HepG2 (cell line): ENCODE measurements around the gene CDX2. TPM values are rescaled to one million over a fixed set of nuclear protein-coding genes. Genes with fewer than 3 reads are reported as not detected.

Experiments used
- ELF4 ChIP-seq: sonication (generic); formaldehyde crosslinking; IDR thresholded peaks from 2 replicates; pipeline ENCODE4 v1.5.0; 2020; ENCODE audit warnings: missing genetic modification reagents, mild to moderate bottlenecking, moderate library complexity, borderline replicate concordance
- FOXP4 ChIP-seq: sonication (generic); formaldehyde crosslinking; IDR thresholded peaks from 2 replicates; pipeline ENCODE4 v1.4.0; 2020; ENCODE audit warnings: missing genetic modification reagents
- HIVEP1 ChIP-seq: sonication (generic); formaldehyde crosslinking; IDR thresholded peaks from 2 replicates; pipeline ENCODE4 v1.4.0; 2020; ENCODE audit warnings: mild to moderate bottlenecking, missing genetic modification reagents
- ZBTB34 ChIP-seq: sonication (generic); formaldehyde crosslinking; IDR thresholded peaks from 2 replicates; pipeline ENCODE4 v1.8.0; 2022; ENCODE audit warnings: mild to moderate bottlenecking, missing genetic modification reagents
- ZKSCAN1 ChIP-seq: fragments of 150-350 bp; IDR thresholded peaks from 2 replicates; pipeline ENCODE4 v1.6.1; 2014; ENCODE audit warnings: low read length
- ZNF205 ChIP-seq: IDR thresholded peaks from 2 replicates; pipeline ENCODE4 v1.6.1; 2018; ENCODE audit warnings: missing biosample characterization, missing genetic modification reagents
- ZNF367 ChIP-seq: sonication (generic); formaldehyde crosslinking; IDR thresholded peaks from 2 replicates; pipeline ENCODE4 v1.4.0; 2020; ENCODE audit warnings: missing genetic modification reagents, borderline replicate concordance
- ZNF513 ChIP-seq: sonication (generic); formaldehyde crosslinking; conservative IDR thresholded peaks from 2 replicates; pipeline ENCODE4 v1.5.0; 2020; ENCODE audit warnings: missing genetic modification reagents
- ZNF879 ChIP-seq: sonication (generic); formaldehyde crosslinking; IDR thresholded peaks from 2 replicates; pipeline ENCODE4 v1.8.1; 2023; ENCODE audit warnings: missing genetic modification reagents
- polyA plus RNA-seq, 8 experiments: library from polyadenylated mRNA; depleted of rRNA in 3 of 8; stranded (reverse) in 7 of 8; unstranded in 1 of 8; fragments of >200 nt; fragmentation: Illumina TruSeq in 4 of 8; extraction: Trizol in 4 of 8; gene quantifications; 2 replicates each; pipeline versions ENCODE4 v1.2.1 to v1.2.3, GENCODE V29; 2011 to 2016; ENCODE audit warnings: low read depth in 4 of 8, missing spikeins in 1 of 8, mixed read lengths in 1 of 8; ENCODE audit not compliant: insufficient read depth in 1 of 8
- total RNA-seq, 5 experiments: library from RNA; depleted of rRNA; stranded (reverse); fragments of >200 nt; fragmentation: Illumina TruSeq; extraction: Trizol; gene quantifications; 2 replicates each; pipeline ENCODE4 v1.2.3, GENCODE V29; 2016; ENCODE audit warnings: low read depth in 1 of 5
- TF ChIP-seq, protein P1 (sequence below): sonication (generic); formaldehyde crosslinking; IDR thresholded peaks from 2 replicates; pipeline ENCODE4 v1.4.0; 2020; ENCODE audit warnings: mild to moderate bottlenecking, missing genetic modification reagents
- TF ChIP-seq, protein P2 (sequence below): sonication (generic); formaldehyde crosslinking; IDR thresholded peaks from 2 replicates; pipeline ENCODE4 v1.5.0; 2020; ENCODE audit warnings: mild to moderate bottlenecking, missing genetic modification reagents
- TF ChIP-seq, protein P3 (sequence below): sonication (generic); formaldehyde crosslinking; IDR thresholded peaks from 2 replicates; pipeline ENCODE4 v1.4.0; 2020; ENCODE audit warnings: mild to moderate bottlenecking, missing genetic modification reagents, borderline replicate concordance

The CDX2 gene
- total and polyA plus RNA-seq, 2 of the 13 experiments (the other 11 are each of a cell fraction or from before 2014, with no cell fraction given), result 0.04 TPM; not detected in 1

DNA sequence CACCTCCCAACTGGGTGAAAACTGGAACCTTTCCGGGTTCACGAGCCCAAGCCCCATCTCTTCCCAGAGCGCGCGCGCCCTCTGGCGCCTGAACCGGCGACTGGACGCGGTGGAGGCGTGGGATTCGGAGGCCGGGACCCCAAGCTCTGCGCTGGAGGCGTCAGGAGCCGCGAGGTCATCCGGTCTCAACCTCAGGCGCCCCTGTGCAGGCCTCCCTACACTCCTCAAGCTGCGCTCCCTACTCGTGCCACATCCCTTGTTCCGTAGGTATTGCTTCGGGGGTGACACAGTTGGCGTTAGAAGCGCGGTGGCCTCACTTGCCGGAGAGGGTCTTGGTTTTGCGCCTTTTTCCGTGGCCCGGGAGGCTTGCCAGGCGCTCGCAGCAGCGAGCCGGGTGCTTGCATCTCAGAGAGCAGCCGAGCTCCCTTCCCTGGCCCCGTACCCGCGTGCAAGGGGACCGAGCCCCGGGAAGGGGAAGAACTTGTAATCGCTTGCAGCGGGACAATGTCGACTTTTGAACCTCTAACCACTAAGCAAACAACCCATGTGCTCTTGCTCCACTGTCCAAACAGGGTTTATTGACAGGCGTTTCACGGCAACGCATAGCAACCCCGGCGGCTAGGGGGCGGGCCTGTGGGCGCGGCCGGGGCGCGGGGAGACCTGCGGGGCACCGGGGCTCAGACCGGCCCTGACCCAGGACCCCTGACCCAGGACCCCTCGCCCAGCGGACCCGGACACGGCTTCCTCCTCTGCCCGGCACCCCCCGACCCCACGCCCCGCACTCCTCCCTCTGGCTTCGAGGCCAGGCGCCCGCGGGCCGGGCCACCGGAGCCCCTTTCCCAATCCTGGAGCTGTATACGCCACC lies 8.5 kb downstream of the CDX2 start (continued):
- TF ChIP-seq ZNF513 (CRISPR knock-in tag), result no peak
- TF ChIP-seq ZNF205 (CRISPR knock-in tag), result peak; percentile 87; the same call in 1 of the 2 replicates
- TF ChIP-seq ZNF367 (CRISPR knock-in tag), result no peak
- TF ChIP-seq ZNF879 (CRISPR knock-in tag), result 0 out of 2 replicates have a peak, but pooled peaks have one; percentile 54
- TF ChIP-seq ELF4 (CRISPR knock-in tag), result no peak
- TF ChIP-seq, protein P1, sequence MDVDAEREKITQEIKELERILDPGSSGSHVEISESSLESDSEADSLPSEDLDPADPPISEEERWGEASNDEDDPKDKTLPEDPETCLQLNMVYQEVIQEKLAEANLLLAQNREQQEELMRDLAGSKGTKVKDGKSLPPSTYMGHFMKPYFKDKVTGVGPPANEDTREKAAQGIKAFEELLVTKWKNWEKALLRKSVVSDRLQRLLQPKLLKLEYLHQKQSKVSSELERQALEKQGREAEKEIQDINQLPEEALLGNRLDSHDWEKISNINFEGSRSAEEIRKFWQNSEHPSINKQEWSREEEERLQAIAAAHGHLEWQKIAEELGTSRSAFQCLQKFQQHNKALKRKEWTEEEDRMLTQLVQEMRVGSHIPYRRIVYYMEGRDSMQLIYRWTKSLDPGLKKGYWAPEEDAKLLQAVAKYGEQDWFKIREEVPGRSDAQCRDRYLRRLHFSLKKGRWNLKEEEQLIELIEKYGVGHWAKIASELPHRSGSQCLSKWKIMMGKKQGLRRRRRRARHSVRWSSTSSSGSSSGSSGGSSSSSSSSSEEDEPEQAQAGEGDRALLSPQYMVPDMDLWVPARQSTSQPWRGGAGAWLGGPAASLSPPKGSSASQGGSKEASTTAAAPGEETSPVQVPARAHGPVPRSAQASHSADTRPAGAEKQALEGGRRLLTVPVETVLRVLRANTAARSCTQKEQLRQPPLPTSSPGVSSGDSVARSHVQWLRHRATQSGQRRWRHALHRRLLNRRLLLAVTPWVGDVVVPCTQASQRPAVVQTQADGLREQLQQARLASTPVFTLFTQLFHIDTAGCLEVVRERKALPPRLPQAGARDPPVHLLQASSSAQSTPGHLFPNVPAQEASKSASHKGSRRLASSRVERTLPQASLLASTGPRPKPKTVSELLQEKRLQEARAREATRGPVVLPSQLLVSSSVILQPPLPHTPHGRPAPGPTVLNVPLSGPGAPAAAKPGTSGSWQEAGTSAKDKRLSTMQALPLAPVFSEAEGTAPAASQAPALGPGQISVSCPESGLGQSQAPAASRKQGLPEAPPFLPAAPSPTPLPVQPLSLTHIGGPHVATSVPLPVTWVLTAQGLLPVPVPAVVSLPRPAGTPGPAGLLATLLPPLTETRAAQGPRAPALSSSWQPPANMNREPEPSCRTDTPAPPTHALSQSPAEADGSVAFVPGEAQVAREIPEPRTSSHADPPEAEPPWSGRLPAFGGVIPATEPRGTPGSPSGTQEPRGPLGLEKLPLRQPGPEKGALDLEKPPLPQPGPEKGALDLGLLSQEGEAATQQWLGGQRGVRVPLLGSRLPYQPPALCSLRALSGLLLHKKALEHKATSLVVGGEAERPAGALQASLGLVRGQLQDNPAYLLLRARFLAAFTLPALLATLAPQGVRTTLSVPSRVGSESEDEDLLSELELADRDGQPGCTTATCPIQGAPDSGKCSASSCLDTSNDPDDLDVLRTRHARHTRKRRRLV (CRISPR knock-in tag), result peak; percentile 78; the same call in 1 of the 2 replicates
- TF ChIP-seq ZBTB34 (CRISPR knock-in tag), result peak; percentile 60; the same call in 1 of the 2 replicates
- TF ChIP-seq, protein P2, sequence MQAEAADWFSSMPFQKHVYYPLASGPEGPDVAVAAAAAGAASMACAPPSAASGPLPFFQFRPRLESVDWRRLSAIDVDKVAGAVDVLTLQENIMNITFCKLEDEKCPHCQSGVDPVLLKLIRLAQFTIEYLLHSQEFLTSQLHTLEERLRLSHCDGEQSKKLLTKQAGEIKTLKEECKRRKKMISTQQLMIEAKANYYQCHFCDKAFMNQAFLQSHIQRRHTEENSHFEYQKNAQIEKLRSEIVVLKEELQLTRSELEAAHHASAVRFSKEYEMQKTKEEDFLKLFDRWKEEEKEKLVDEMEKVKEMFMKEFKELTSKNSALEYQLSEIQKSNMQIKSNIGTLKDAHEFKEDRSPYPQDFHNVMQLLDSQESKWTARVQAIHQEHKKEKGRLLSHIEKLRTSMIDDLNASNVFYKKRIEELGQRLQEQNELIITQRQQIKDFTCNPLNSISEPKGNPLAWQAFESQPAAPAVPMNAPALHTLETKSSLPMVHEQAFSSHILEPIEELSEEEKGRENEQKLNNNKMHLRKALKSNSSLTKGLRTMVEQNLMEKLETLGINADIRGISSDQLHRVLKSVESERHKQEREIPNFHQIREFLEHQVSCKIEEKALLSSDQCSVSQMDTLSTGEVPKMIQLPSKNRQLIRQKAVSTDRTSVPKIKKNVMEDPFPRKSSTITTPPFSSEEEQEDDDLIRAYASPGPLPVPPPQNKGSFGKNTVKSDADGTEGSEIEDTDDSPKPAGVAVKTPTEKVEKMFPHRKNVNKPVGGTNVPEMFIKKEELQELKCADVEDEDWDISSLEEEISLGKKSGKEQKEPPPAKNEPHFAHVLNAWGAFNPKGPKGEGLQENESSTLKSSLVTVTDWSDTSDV (CRISPR knock-in tag), result no peak
- TF ChIP-seq HIVEP1 (CRISPR knock-in tag), result peak; percentile 80; the same call in 1 of the 2 replicates
- TF ChIP-seq, protein P3, sequence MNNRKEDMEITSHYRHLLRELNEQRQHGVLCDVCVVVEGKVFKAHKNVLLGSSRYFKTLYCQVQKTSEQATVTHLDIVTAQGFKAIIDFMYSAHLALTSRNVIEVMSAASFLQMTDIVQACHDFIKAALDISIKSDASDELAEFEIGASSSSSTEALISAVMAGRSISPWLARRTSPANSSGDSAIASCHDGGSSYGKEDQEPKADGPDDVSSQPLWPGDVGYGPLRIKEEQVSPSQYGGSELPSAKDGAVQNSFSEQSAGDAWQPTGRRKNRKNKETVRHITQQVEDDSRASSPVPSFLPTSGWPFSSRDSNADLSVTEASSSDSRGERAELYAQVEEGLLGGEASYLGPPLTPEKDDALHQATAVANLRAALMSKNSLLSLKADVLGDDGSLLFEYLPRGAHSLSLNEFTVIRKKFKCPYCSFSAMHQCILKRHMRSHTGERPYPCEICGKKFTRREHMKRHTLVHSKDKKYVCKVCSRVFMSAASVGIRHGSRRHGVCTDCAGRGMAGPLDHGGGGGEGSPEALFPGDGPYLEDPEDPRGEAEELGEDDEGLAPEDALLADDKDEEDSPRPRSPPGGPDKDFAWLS (CRISPR knock-in tag), result peak; percentile 93; the same call in 1 of the 2 replicates
- TF ChIP-seq FOXP4 (CRISPR knock-in tag), result peak; percentile 81
- no peak for TF ChIP-seq ZKSCAN1
